ENCODE data around the gene DNTTIP2.

DNA sequence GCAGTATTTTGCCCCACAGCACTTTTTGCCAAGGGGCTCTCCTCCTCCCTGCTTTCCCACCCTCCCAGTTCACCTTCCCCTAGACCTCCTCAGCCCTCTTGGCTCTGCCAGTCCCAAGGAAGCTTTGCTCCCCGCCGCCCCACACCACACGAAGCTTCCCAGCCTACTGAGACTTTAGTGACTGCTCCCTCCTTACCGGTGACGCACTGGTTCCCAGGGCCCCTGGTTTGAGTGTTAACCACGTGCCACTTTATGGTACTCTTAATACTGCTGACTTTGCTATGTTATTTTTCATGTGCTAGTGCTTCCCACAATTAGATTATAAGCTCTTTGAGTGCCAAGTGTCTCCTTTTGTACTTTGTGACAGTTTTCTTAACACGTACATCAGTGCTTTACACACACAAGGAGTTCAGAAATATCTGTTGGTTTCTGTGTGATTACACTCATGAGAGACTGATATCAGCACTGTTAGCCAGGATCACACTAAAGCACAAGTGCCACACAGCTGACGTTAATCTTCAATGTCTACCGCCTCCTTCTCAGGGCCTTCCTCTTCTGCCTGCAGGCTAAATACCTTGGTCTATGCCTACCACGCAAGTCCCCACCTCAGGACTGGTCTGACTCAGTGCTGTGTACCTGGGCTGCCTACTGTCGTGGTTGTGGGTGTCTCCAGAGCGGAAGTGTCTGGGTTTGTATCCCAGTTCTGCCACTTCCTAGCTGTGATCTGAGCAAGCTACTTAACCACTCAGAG lies 61.0 kb downstream of the DNTTIP2 start:
- TF ChIP-seq TARDBP (IDR thresholded peaks at IDR 0.05): no peak
- TF ChIP-seq SUZ12 (IDR thresholded peaks at IDR 0.05): no peak
- no peak for TF ChIP-seq SP1 (IDR thresholded peaks at IDR 0.05)
- TF ChIP-seq BHLHE40 (IDR thresholded peaks at IDR 0.05; ENCODE audit: borderline replicate concordance): no peak
- TF ChIP-seq ARNT (IDR thresholded peaks at IDR 0.05): no peak
- no peak for TF ChIP-seq NFRKB (IDR thresholded peaks at IDR 0.05)
- no peak for TF ChIP-seq FOXM1 (IDR thresholded peaks at IDR 0.05; ENCODE audit: borderline replicate concordance)
- TF ChIP-seq ELF4 (IDR thresholded peaks at IDR 0.05): no peak
- no peak for TF ChIP-seq LEF1 (IDR thresholded peaks at IDR 0.05; ENCODE audit: borderline replicate concordance)
- TF ChIP-seq, protein P1, sequence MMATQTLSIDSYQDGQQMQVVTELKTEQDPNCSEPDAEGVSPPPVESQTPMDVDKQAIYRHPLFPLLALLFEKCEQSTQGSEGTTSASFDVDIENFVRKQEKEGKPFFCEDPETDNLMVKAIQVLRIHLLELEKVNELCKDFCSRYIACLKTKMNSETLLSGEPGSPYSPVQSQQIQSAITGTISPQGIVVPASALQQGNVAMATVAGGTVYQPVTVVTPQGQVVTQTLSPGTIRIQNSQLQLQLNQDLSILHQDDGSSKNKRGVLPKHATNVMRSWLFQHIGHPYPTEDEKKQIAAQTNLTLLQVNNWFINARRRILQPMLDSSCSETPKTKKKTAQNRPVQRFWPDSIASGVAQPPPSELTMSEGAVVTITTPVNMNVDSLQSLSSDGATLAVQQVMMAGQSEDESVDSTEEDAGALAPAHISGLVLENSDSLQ (IDR thresholded peaks at IDR 0.05): no peak
- TF ChIP-seq ZNF384 (IDR thresholded peaks at IDR 0.05): no peak
- no peak for TF ChIP-seq HDGF (IDR thresholded peaks at IDR 0.05; ENCODE audit: borderline replicate concordance)
- TF ChIP-seq FOXA1 (IDR thresholded peaks at IDR 0.05): no peak
- no peak for TF ChIP-seq FOXK2 (IDR thresholded peaks at IDR 0.05)
